Endothelial cell of umbilical vein (primary cell): ENCODE data around the gene SMURF1. TPM values are rescaled to one million over a fixed set of nuclear protein-coding genes. Genes with fewer than 3 reads are reported as not detected.

ENCODE experiments used
- BruUV-seq: library from RNA; stranded (reverse); fragments of 400-500 nt; replicated peaks from 2 replicates; lab custom pipeline; 2021; lab: Mats Ljungman, UMichigan
- CTCF ChIA-PET: fragments of 300-600, 350-600 bp; sonication (Branson Sonifier 250); formaldehyde crosslinking; loops from one replicate; lab custom pipeline; 2021; ENCODE audit warnings: antibody characterized with exemption, inconsistent platforms; lab: Charles Lee
- POLR2A ChIA-PET: fragments of 300-600, 350-600 bp; sonication (Branson Sonifier 250); formaldehyde crosslinking; loops from one replicate; lab custom pipeline; 2021; ENCODE audit warnings: antibody characterized with exemption, inconsistent platforms; lab: Charles Lee
- DNase-seq: peaks from one replicate; pipeline ENCODE4 v3.0.0-alpha.2; 2011; ENCODE audit warnings: low read depth, low spot score
- FAIRE-seq: peaks from 2 replicates; lab custom pipeline; 2011; peaks lifted over from hg19 to GRCh38; lab: Jason Lieb, UNC
- H2AFZ ChIP-seq: 2 replicates; pipeline ENCODE4 v1.6.0; 2012; ENCODE audit warnings: low read depth, low read length, control low read depth, inconsistent platforms
- H3K27ac ChIP-seq: 2 replicates; pipeline ENCODE4 v1.5.1; 2011; ENCODE audit warnings: low read depth, mild to moderate bottlenecking, control low read depth, low read length, moderate library complexity; ENCODE audit not compliant: insufficient read depth
- H3K27me3 ChIP-seq, 2 experiments: 2 replicates each; pipeline versions ENCODE4 v1.6.0 to v1.6.1; 2011; ENCODE audit warnings: low read length in 2 of 2, mixed read lengths in 1 of 2; ENCODE audit not compliant: control insufficient read depth in 2 of 2, insufficient read depth in 2 of 2
- H3K36me3 ChIP-seq, 2 experiments: 2 replicates in 1 of 2; 3 replicates in 1 of 2; pipeline ENCODE4 v1.5.1; 2011; ENCODE audit warnings: low read length in 2 of 2, mild to moderate bottlenecking in 1 of 2, moderate library complexity in 1 of 2; ENCODE audit not compliant: control insufficient read depth in 2 of 2, insufficient read depth in 2 of 2; ENCODE audit errors: extremely low read depth in 1 of 2
- H3K4me1 ChIP-seq: 3 replicates; pipeline ENCODE4 v1.5.1; 2011; ENCODE audit warnings: mild to moderate bottlenecking, low read length; ENCODE audit not compliant: control insufficient read depth, insufficient read depth; ENCODE audit errors: extremely low read depth
- H3K4me2 ChIP-seq: 2 replicates; pipeline ENCODE4 v1.6.1; 2011; ENCODE audit warnings: low read length, control low read depth, mixed read lengths; ENCODE audit not compliant: insufficient read depth
- H3K4me3 ChIP-seq, 3 experiments: fragments of 200-600 bp in 1 of 3; sonication (generic), shearing (Covaris generic) in 1 of 3; replicated peaks in 1 of 3; 2 replicates each; pipeline ENCODE4 v1.5.1; 2011 to 2016; ENCODE audit warnings: control low read depth in 3 of 3, low read length in 3 of 3, mild to moderate bottlenecking in 2 of 3, inconsistent platforms in 1 of 3, low read depth in 1 of 3, moderate library complexity in 1 of 3; ENCODE audit not compliant: insufficient read depth in 1 of 3
- H3K79me2 ChIP-seq: 2 replicates; pipeline ENCODE4 v1.6.0; 2012; ENCODE audit warnings: low read length, inconsistent platforms; ENCODE audit not compliant: control insufficient read depth, insufficient read depth
- H3K9ac ChIP-seq: replicated peaks from 2 replicates; pipeline ENCODE3; 2011; ENCODE audit warnings: low read length, control low read depth; ENCODE audit not compliant: insufficient read depth; ENCODE audit errors: extremely low read depth
- H3K9me1 ChIP-seq: replicated peaks from 3 replicates; pipeline ENCODE4 v1.6.0; 2011; ENCODE audit warnings: mild to moderate bottlenecking, low read length; ENCODE audit not compliant: control insufficient read depth, insufficient read depth; ENCODE audit errors: extremely low read depth
- H3K9me3 ChIP-seq: replicated peaks from 2 replicates; pipeline ENCODE4 v1.5.1; 2012; ENCODE audit warnings: low read length, inconsistent platforms; ENCODE audit not compliant: control insufficient read depth, insufficient read depth
- H4K20me1 ChIP-seq: replicated peaks from 2 replicates; pipeline ENCODE3; 2011; ENCODE audit warnings: mild to moderate bottlenecking, low read length; ENCODE audit not compliant: control insufficient read depth, insufficient read depth; ENCODE audit errors: extremely low read depth
- EZH2 ChIP-seq: IDR thresholded peaks from 2 replicates; pipeline ENCODE4 v1.6.1; 2012; ENCODE audit warnings: borderline replicate concordance, low read depth, mild to moderate bottlenecking, moderate library complexity, low read length, inconsistent platforms; ENCODE audit not compliant: severe bottlenecking
- FOS ChIP-seq: IDR thresholded peaks from 2 replicates; pipeline ENCODE4 v1.6.1; 2011; ENCODE audit warnings: mild to moderate bottlenecking, low read length, moderate library complexity, borderline replicate concordance; ENCODE audit not compliant: insufficient read depth
- GATA2 ChIP-seq: IDR thresholded peaks from 2 replicates; pipeline ENCODE4 v1.7.0; 2011; ENCODE audit warnings: low read depth, mild to moderate bottlenecking, moderate library complexity, mixed read lengths, low read length; ENCODE audit not compliant: insufficient read length, insufficient read depth
- JUN ChIP-seq: IDR thresholded peaks from 2 replicates; pipeline ENCODE4 v1.6.1; 2011; ENCODE audit warnings: borderline replicate concordance, low read depth; ENCODE audit not compliant: insufficient read length, insufficient read depth
- MYC ChIP-seq: IDR thresholded peaks from one replicate; pipeline ENCODE4 v1.6.1; 2011; ENCODE audit warnings: mild to moderate bottlenecking, low read depth, low read length
- POLR2A ChIP-seq: IDR thresholded peaks from 2 replicates; pipeline ENCODE4 v1.6.1; 2012; ENCODE audit warnings: low read depth, mild to moderate bottlenecking, control low read depth, low read length
- POLR2AphosphoS5 ChIP-seq: IDR thresholded peaks from 2 replicates; pipeline ENCODE4 v1.6.1; 2012; ENCODE audit warnings: low read depth, mild to moderate bottlenecking, control low read depth, low read length, moderate library complexity; ENCODE audit not compliant: insufficient read depth
- dilution Hi-C: fragments of 300-500 bp; cut with MboI; formaldehyde crosslinking; loops from one replicate; pipeline ENCODE4 v1.15.0; 2019; ENCODE audit warnings: low sequenced_read_pairs; ENCODE audit not compliant: extremely low pct_ligation_motif_present
- intact Hi-C: fragments of 100-400 bp; cut with micrococcal nuclease; formaldehyde crosslinking; loops from one replicate; pipeline ENCODE4 v1.10.0; 2022
- polyA plus RNA-seq, 4 experiments: library from polyadenylated mRNA; depleted of rRNA in 3 of 4; stranded (reverse) in 3 of 4; unstranded in 1 of 4; fragments of >200 nt; gene quantifications; 2 replicates each; pipeline versions ENCODE4 v1.2.1 to v1.2.3, GENCODE V29; 2011 to 2012; ENCODE audit warnings: missing spikeins in 1 of 4
- total RNA-seq: library from RNA; stranded (reverse); gene quantifications from 2 replicates; pipeline ENCODE4 v1.2.3, GENCODE V29; 2021
- TF ChIP-seq, protein P1 (sequence below), 2 donors: IDR thresholded peaks; 1 replicate in 1 of 2; 2 replicates in 1 of 2; pipeline ENCODE4 v1.5.1; 2011; ENCODE audit warnings: low read length in 2 of 2, mild to moderate bottlenecking in 2 of 2, moderate library complexity in 2 of 2, control low read depth in 1 of 2, inconsistent platforms in 1 of 2, low read depth in 1 of 2; ENCODE audit not compliant: insufficient read depth in 1 of 2; ENCODE audit errors: extremely low read depth in 1 of 2
- TF ChIP-seq, protein P2 (sequence below): IDR thresholded peaks from 2 replicates; pipeline ENCODE4 v1.6.1; 2011; ENCODE audit not compliant: insufficient read depth, insufficient read length

Gene SMURF1
- total and polyA plus RNA-seq, 2 donors (not counting 3 experiments of a cell fraction or from before 2014, with no cell fraction given), result 11.5 to 22.8 TPM

DNA sequence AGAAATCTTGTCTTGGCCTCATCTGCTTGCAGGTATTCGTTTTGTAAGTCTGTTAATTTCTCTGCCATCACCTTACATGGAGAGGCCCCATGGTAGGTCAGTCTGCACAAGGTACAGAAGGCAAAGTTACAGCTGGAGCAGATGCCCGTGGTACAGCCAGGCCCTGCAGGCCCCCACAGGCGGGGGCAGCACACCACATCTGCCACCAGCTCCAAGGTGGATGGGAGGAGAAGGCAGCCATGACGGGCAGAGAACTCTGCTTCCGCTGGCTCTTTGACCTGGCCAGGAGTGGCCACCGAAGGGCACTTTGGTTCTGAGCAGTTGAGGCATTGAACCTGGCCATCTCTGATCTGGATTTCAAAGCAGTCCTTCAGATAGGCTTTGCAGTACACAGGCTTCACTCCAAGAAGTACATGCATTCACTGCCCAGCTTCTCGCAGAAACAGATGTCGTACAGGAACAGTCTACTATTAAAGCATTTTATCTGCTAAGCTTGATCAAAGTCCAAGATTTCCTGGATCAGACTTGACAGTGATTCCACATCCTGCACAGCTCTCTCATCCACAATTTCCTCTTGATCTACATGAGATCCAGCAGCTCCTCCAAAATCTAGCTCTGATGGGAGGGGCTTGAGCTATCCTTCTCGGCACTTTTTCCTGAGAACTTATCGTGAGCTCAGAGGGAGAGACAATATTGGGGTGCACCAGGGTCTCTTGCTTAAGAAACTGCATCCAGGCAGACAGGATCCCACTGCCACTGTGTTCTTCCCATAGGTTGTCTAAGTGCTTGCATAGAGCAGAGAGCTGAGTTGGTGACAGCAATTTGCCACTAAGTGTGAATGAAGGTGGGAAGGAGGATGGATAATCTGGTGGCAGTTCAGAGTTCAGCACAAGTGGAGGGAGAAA, 144.8 kb downstream of the SMURF1 start:
- no peak overlapping the region for H3K4me3 ChIP-seq
- POLR2A ChIA-PET, result no interaction called here

More for the DNA sequence above, 144.8 kb downstream of the SMURF1 start:
- H3K4me2 ChIP-seq, result no peak overlapping the region
- H3K36me3 ChIP-seq, result peaks cover 4 to 55% of the 10 kb centered on the region in 2 experiments
- no peak overlapping the region for H3K9ac ChIP-seq
- H4K20me1 ChIP-seq, result no peaks in the 10 kb centered on the region
- TF ChIP-seq FOS (no peak), POLR2A (no peak), MYC (no peak), JUN (no peak), GATA2 (no peak), POLR2AphosphoS5 (no peak), EZH2 (no peak)
- TF ChIP-seq, protein P1, sequence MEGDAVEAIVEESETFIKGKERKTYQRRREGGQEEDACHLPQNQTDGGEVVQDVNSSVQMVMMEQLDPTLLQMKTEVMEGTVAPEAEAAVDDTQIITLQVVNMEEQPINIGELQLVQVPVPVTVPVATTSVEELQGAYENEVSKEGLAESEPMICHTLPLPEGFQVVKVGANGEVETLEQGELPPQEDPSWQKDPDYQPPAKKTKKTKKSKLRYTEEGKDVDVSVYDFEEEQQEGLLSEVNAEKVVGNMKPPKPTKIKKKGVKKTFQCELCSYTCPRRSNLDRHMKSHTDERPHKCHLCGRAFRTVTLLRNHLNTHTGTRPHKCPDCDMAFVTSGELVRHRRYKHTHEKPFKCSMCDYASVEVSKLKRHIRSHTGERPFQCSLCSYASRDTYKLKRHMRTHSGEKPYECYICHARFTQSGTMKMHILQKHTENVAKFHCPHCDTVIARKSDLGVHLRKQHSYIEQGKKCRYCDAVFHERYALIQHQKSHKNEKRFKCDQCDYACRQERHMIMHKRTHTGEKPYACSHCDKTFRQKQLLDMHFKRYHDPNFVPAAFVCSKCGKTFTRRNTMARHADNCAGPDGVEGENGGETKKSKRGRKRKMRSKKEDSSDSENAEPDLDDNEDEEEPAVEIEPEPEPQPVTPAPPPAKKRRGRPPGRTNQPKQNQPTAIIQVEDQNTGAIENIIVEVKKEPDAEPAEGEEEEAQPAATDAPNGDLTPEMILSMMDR (IDR thresholded peaks at IDR 0.05; ENCODE audit: extremely low read depth in 1 of 2, insufficient read depth in 1 of 2, low read depth in 1 of 2, low read length in 2 of 2), result no peak
- TF ChIP-seq, protein P2, sequence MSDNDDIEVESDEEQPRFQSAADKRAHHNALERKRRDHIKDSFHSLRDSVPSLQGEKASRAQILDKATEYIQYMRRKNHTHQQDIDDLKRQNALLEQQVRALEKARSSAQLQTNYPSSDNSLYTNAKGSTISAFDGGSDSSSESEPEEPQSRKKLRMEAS, result no peak
- no peaks in the 10 kb centered on the region for H3K9me1 ChIP-seq
- no peaks in the 10 kb centered on the region for H3K9me3 ChIP-seq
- dilution Hi-C loops, result no loop called here
- H2AFZ ChIP-seq, result no peak overlapping the region
- CTCF ChIA-PET, result no interaction called here
- no TSS peak for BruUV-seq
- H3K27me3 ChIP-seq, result no peaks in the 10 kb centered on the region
- DNase-seq (no peak), FAIRE-seq (no peak)
- intact Hi-C loops, result no loop called here
- H3K27ac ChIP-seq, result no peak overlapping the region
- no peaks in the 10 kb centered on the region for H3K79me2 ChIP-seq
- H3K4me1 ChIP-seq, result no peaks in the 10 kb centered on the region
